ENCODE data around the gene HBEGF.

DNA sequence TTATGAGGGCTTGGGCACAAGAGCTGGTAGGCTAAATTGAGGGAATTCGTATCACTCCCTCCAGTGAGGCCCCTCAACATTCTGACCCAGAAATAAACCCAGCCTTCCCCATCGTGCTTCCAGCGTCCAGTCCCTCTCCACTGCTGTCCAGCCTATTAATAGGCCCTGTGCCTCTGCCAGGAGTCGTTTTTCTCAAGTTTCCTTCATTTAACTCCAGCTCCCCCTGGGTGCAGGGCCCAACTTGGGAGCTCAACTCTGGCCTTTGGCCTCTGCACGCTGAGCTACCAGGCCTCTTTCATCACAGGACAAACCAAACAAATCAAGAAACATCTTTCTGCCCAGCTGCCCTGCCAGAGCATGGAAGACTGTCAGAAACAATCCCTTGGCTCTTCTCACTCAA lies 10.0 kb downstream of the HBEGF start:
- TF ChIP-seq, protein P1, sequence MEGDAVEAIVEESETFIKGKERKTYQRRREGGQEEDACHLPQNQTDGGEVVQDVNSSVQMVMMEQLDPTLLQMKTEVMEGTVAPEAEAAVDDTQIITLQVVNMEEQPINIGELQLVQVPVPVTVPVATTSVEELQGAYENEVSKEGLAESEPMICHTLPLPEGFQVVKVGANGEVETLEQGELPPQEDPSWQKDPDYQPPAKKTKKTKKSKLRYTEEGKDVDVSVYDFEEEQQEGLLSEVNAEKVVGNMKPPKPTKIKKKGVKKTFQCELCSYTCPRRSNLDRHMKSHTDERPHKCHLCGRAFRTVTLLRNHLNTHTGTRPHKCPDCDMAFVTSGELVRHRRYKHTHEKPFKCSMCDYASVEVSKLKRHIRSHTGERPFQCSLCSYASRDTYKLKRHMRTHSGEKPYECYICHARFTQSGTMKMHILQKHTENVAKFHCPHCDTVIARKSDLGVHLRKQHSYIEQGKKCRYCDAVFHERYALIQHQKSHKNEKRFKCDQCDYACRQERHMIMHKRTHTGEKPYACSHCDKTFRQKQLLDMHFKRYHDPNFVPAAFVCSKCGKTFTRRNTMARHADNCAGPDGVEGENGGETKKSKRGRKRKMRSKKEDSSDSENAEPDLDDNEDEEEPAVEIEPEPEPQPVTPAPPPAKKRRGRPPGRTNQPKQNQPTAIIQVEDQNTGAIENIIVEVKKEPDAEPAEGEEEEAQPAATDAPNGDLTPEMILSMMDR (IDR thresholded peaks at IDR 0.05): no peak
- TF ChIP-seq POLR2A (IDR thresholded peaks at IDR 0.05): no peak

Data from thyroid gland (tissue), 4 donors.